OCI-LY1 (cell line): ENCODE measurements around the gene TEX14.

Experiments
- H2AFZ ChIP-seq: fragments of 200-600 bp; sonication (generic), shearing (Covaris generic); 2 replicates; pipeline ENCODE4 v1.6.0; 2014; ENCODE audit warnings: antibody characterized with exemption, mild to moderate bottlenecking, low read length
- H3F3A ChIP-seq: fragments of 200-600 bp; sonication (generic), shearing (Covaris generic); 2 replicates; pipeline ENCODE4 v1.6.0; 2014; ENCODE audit warnings: mild to moderate bottlenecking, antibody characterized with exemption, low read length, moderate library complexity; ENCODE audit not compliant: insufficient read depth
- H3K27ac ChIP-seq: fragments of 200-600 bp; sonication (generic); 2 replicates; pipeline ENCODE4 v1.5.1; 2014; ENCODE audit warnings: low read length, mixed run types, mild to moderate bottlenecking, low read depth; ENCODE audit not compliant: poor library complexity, severe bottlenecking
- H3K27me3 ChIP-seq: fragments of 200-600 bp; sonication (generic); 2 replicates; pipeline ENCODE4 v1.6.0; 2014; ENCODE audit warnings: antibody characterized with exemption, mild to moderate bottlenecking, low read length, moderate library complexity; ENCODE audit not compliant: insufficient read depth
- H3K36me3 ChIP-seq: fragments of 200-600 bp; sonication (generic); 2 replicates; pipeline ENCODE4 v1.6.1; 2014; ENCODE audit warnings: mild to moderate bottlenecking, antibody characterized with exemption, low read length, moderate library complexity, mixed read lengths; ENCODE audit not compliant: insufficient read depth
- H3K4me1 ChIP-seq: fragments of 200-600 bp; sonication (generic); 2 replicates; pipeline ENCODE4 v1.5.1; 2014; ENCODE audit warnings: mild to moderate bottlenecking, low read length, moderate library complexity; ENCODE audit not compliant: insufficient read depth, severe bottlenecking
- H3K4me2 ChIP-seq: fragments of 200-600 bp; sonication (generic), shearing (Covaris generic); 2 replicates; pipeline ENCODE4 v1.6.1; 2014; ENCODE audit warnings: low read length
- H3K4me3 ChIP-seq: fragments of 200-600 bp; sonication (generic); 2 replicates; pipeline ENCODE4 v1.5.1; 2014; ENCODE audit warnings: low read length, low read depth, mild to moderate bottlenecking, mixed read lengths; ENCODE audit not compliant: poor library complexity, severe bottlenecking
- H3K79me2 ChIP-seq: fragments of 200-600 bp; shearing (Covaris generic); 2 replicates; pipeline ENCODE4 v1.6.1; 2016; ENCODE audit warnings: mixed run types, low read length, mixed read lengths; ENCODE audit not compliant: insufficient read depth
- H3K9ac ChIP-seq: fragments of 200-600 bp; sonication (generic), shearing (Covaris generic); 2 replicates; pipeline ENCODE4 v1.6.1; 2014; ENCODE audit warnings: mild to moderate bottlenecking, low read length, mixed read lengths
- H3K9me2 ChIP-seq: fragments of 200-600 bp; sonication (generic), shearing (Covaris generic); 2 replicates; pipeline ENCODE4 v1.6.1; 2014; ENCODE audit warnings: low read depth, mild to moderate bottlenecking, low read length, mixed read lengths
- H3K9me3 ChIP-seq: fragments of 200-600 bp; shearing (Covaris generic); 2 replicates; pipeline ENCODE4 v1.6.1; 2014; ENCODE audit warnings: low read length, mixed read lengths
- H4K20me1 ChIP-seq: fragments of 200-600 bp; sonication (generic), shearing (Covaris generic); 2 replicates; pipeline ENCODE4 v1.6.0; 2016; ENCODE audit warnings: mild to moderate bottlenecking, low read length; ENCODE audit not compliant: insufficient read depth
- EZH2 ChIP-seq: fragments of 200-600 bp; sonication (generic), shearing (Covaris generic); IDR thresholded peaks from 2 replicates; pipeline ENCODE4 v1.8.0; 2017; ENCODE audit warnings: borderline replicate concordance, mixed run types, mild to moderate bottlenecking, antibody characterized with exemption, low read length, moderate library complexity, mixed read lengths
- TF ChIP-seq, protein P1 (sequence below): fragments of 200-600 bp; sonication (generic), shearing (Covaris generic); IDR thresholded peaks from 2 replicates; pipeline ENCODE4 v1.5.1; 2017; ENCODE audit warnings: mild to moderate bottlenecking, antibody characterized with exemption, low read length, moderate library complexity, mixed read lengths

The TEX14 gene

DNA sequence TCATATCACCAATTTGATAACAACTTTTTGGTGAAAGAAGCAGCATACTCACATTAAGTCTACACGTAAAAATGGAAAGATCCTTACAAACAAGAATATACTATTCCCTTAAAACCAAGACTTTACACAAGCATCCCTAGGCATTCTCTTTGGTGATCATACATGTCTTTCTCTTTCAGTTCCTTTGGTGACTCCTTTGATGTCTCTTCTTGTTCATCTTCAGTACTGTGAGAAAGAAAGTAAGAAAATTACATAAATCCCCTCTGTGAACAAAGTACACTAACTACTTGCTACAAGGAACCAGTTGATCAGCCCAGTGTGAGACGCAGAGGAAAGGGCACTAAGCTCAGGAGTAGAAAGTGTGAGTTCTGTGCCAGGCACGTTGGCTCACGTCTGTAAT is 117.8 kb downstream of the TEX14 start:
- H3K27ac ChIP-seq, result no peak overlapping the region
- no peaks in the 10 kb centered on the region for H4K20me1 ChIP-seq
- no peaks in the 10 kb centered on the region for H3K36me3 ChIP-seq
- H3F3A ChIP-seq, result no peaks in the 10 kb centered on the region
- no peaks in the 10 kb centered on the region for H3K27me3 ChIP-seq
- H3K9me2 ChIP-seq, result no peaks in the 10 kb centered on the region
- H3K4me3 ChIP-seq, result no peak overlapping the region
- no peak overlapping the region for H2AFZ ChIP-seq
- TF ChIP-seq, protein P1, sequence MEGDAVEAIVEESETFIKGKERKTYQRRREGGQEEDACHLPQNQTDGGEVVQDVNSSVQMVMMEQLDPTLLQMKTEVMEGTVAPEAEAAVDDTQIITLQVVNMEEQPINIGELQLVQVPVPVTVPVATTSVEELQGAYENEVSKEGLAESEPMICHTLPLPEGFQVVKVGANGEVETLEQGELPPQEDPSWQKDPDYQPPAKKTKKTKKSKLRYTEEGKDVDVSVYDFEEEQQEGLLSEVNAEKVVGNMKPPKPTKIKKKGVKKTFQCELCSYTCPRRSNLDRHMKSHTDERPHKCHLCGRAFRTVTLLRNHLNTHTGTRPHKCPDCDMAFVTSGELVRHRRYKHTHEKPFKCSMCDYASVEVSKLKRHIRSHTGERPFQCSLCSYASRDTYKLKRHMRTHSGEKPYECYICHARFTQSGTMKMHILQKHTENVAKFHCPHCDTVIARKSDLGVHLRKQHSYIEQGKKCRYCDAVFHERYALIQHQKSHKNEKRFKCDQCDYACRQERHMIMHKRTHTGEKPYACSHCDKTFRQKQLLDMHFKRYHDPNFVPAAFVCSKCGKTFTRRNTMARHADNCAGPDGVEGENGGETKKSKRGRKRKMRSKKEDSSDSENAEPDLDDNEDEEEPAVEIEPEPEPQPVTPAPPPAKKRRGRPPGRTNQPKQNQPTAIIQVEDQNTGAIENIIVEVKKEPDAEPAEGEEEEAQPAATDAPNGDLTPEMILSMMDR, result no peak
- TF ChIP-seq EZH2, result no peak
- H3K79me2 ChIP-seq, result no peaks in the 10 kb centered on the region
- no peak overlapping the region for H3K4me2 ChIP-seq
- H3K9me3 ChIP-seq, result no peaks in the 10 kb centered on the region
- no peak overlapping the region for H3K9ac ChIP-seq
- H3K4me1 ChIP-seq, result no peaks in the 10 kb centered on the region

DNA sequence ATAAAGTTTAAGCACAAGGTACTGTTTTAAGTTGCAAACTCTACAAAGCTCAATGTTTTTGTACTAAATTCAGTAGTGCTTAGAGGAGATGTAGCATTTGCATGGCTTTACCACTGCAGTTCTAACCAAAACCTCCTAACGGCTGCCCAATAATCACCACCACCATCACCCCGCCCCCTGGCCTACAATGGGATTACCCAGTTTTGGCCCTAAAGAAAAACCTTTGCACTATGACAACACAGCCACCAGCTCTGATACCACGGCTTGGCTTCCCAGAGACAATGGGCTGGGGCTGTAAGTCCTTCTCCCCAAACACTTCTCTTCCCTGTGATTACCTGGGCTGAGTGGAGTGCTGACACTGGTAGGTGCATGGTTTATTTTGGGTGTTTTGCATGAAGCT is 119.0 kb downstream of the TEX14 start:
- TF ChIP-seq EZH2, result no peak
- TF ChIP-seq, protein P1, result no peak
- Histone ChIP-seq H3K4me1 (no peaks in the 10 kb centered on the region), H3K36me3 (no peaks in the 10 kb centered on the region), H3K27ac (no peak overlapping the region), H3K4me3 (no peak overlapping the region), H3F3A (no peaks in the 10 kb centered on the region), H3K27me3 (no peaks in the 10 kb centered on the region), H3K9me3 (no peaks in the 10 kb centered on the region), H4K20me1 (no peaks in the 10 kb centered on the region), H3K9ac (no peak overlapping the region), H3K79me2 (no peaks in the 10 kb centered on the region), H3K4me2 (no peak overlapping the region), H3K9me2 (no peaks in the 10 kb centered on the region), H2AFZ (no peak overlapping the region)

DNA sequence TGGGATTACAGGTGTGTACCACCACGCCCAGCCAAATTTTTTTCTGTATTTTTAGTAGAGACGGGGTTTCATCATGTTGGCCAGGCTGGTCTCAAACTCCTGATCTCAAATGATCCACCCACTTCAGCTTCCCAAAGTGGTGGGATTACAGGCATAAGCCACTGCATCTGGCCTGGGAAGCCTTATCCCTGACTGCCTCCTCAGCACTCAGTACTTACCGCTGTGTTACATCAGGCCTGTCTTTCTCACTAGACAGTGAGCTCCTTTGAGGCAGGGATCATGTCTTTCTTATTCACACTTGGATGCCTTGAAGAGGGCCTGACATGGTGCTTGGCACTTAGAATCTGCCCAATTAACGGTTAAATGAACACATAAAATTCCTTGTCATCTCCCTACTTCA is 121.1 kb downstream of the TEX14 start:
- H3K4me3 ChIP-seq, result no peak overlapping the region
- no peaks in the 10 kb centered on the region for H3K27me3 ChIP-seq
- H4K20me1 ChIP-seq, result no peaks in the 10 kb centered on the region
- no peak for TF ChIP-seq EZH2
- TF ChIP-seq, protein P1, result no peak
- H3K79me2 ChIP-seq, result no peaks in the 10 kb centered on the region
- H3K36me3 ChIP-seq, result no peaks in the 10 kb centered on the region
- H3K9me3 ChIP-seq, result no peaks in the 10 kb centered on the region
- H3K4me2 ChIP-seq, result no peak overlapping the region
- no peaks in the 10 kb centered on the region for H3K4me1 ChIP-seq
- no peaks in the 10 kb centered on the region for H3F3A ChIP-seq
- no peak overlapping the region for H2AFZ ChIP-seq
- H3K9me2 ChIP-seq, result no peaks in the 10 kb centered on the region
- H3K9ac ChIP-seq, result no peak overlapping the region
- no peak overlapping the region for H3K27ac ChIP-seq
